Esophagus squamous epithelium (tissue), 5 donors: ENCODE measurements around the gene ARHGAP28. TPM values are rescaled to one million over a fixed set of nuclear protein-coding genes. Genes with fewer than 3 reads are reported as not detected.

Source experiments
- DNase-seq: peaks from one replicate; lab custom pipeline; 2025; lab: John Stamatoyannopoulos, UW
- H3K27ac ChIP-seq, 4 donors: fragments of 200-600 bp; sonication (generic); one replicate each; pipeline ENCODE4 v1.5.1; 2016 to 2019; ENCODE audit warnings: mild to moderate bottlenecking in 1 of 4
- H3K27me3 ChIP-seq, 4 donors: fragments of 200-600 bp; sonication (generic); 1 replicate in 3 of 4; 2 replicates in 1 of 4; pipeline versions ENCODE4 v1.5.1 to v1.6.0; 2017 to 2021; ENCODE audit warnings: antibody characterized with exemption in 1 of 4
- H3K36me3 ChIP-seq, 3 donors: fragments of 200-600 bp; sonication (generic); one replicate each; pipeline ENCODE4 v1.5.1; 2016 to 2019
- H3K4me1 ChIP-seq, 3 donors: fragments of 200-600 bp; sonication (generic); one replicate each; pipeline ENCODE4 v1.5.1; 2017 to 2019
- H3K4me3 ChIP-seq, 4 donors: fragments of 200-600 bp; sonication (generic); 1 replicate in 3 of 4; 2 replicates in 1 of 4; pipeline ENCODE4 v1.5.1; 2016 to 2019; ENCODE audit warnings: mild to moderate bottlenecking in 2 of 4, moderate library complexity in 1 of 4
- H3K9me3 ChIP-seq, 3 donors: fragments of 200-600 bp; sonication (generic); one replicate each; pipeline ENCODE4 v1.5.1; 2016 to 2019
- POLR2A ChIP-seq, 4 donors: fragments of 450-650 bp; IDR thresholded peaks; one replicate each; pipeline ENCODE4 v1.6.1; 2017; ENCODE audit warnings: antibody characterized with exemption in 4 of 4, mild to moderate bottlenecking in 4 of 4, moderate library complexity in 3 of 4
- WGBS, 2 donors: methylation state at CpG; one replicate each; pipeline ENCODE4 v1.1.5; 2018; 5-methylcytosine and 5-hydroxymethylcytosine counted together
- intact Hi-C: fragments of 100-400 bp; cut with DNase I; formaldehyde crosslinking; loops from one replicate; pipeline ENCODE4 v1.15.0; 2022
- total RNA-seq, 4 donors: library from RNA; depleted of rRNA; stranded (reverse); fragments of >200 nt; gene quantifications; one replicate each; pipeline ENCODE4 v1.1.0, GENCODE V29; 2016
- TF ChIP-seq, protein P1 (sequence below), 6 experiments: fragments of 450-650 bp in 4 of 6; fragments of 200-600 bp in 2 of 6; sonication (generic) in 2 of 6; IDR thresholded peaks; one replicate each; pipeline ENCODE4 v1.5.1; 2016 to 2019; ENCODE audit warnings: antibody characterized with exemption in 6 of 6, mild to moderate bottlenecking in 4 of 6, moderate library complexity in 4 of 6
- donor health status: DM: yes; HTN: yes; CAD: no.

The ARHGAP28 gene
- total RNA-seq, 4 donors from 2014 or later, result 1.2 to 4.8 (median 3.4) TPM

DNA sequence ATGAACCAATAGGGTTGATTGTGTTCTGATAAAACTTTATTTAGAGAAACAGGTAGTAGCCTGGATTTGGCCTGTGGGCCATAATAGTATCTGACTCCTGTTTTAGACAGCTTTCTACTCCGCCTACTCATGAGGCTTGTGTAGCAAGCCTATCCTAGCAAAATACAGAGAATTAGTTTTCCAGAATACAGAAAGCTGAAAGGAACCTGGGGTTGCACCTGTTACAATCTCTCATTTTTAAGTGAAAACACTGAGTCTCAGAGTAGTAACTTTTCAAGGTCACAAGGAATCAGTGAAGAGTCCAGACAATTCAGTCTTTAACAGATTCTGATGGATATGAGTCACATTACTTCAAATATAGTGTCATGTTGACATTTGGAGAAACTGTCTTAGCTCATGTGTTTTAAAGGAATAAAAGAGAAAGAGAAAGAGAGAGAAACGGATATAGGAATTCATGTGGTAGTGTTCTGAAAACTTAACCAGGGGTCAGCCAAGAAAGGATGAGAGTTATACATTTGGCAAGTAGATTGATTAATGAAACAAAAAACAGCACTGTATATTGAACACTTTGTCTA lies 17.0 kb downstream of the ARHGAP28 start:
- TF ChIP-seq, protein P1, sequence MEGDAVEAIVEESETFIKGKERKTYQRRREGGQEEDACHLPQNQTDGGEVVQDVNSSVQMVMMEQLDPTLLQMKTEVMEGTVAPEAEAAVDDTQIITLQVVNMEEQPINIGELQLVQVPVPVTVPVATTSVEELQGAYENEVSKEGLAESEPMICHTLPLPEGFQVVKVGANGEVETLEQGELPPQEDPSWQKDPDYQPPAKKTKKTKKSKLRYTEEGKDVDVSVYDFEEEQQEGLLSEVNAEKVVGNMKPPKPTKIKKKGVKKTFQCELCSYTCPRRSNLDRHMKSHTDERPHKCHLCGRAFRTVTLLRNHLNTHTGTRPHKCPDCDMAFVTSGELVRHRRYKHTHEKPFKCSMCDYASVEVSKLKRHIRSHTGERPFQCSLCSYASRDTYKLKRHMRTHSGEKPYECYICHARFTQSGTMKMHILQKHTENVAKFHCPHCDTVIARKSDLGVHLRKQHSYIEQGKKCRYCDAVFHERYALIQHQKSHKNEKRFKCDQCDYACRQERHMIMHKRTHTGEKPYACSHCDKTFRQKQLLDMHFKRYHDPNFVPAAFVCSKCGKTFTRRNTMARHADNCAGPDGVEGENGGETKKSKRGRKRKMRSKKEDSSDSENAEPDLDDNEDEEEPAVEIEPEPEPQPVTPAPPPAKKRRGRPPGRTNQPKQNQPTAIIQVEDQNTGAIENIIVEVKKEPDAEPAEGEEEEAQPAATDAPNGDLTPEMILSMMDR (IDR thresholded peaks at IDR 0.05), result no peak
- no peak for TF ChIP-seq POLR2A (IDR thresholded peaks at IDR 0.05)
- Histone ChIP-seq H3K36me3 (no peaks in the 10 kb centered on the region), H3K9me3 (no peaks in the 10 kb centered on the region), H3K4me1 (peaks cover 0 to 22% (median 6%) of the 10 kb centered on the region in 3 donors), H3K27me3 (no peaks in the 10 kb centered on the region), H3K27ac (no peak overlapping the region), H3K4me3 (no peak overlapping the region)
- DNase-seq, result no peak
- intact Hi-C loops, result no loop called here
- WGBS, 2 donors, result 71 to 73% methylated on average over 2 of the region's 2 CpGs

DNA sequence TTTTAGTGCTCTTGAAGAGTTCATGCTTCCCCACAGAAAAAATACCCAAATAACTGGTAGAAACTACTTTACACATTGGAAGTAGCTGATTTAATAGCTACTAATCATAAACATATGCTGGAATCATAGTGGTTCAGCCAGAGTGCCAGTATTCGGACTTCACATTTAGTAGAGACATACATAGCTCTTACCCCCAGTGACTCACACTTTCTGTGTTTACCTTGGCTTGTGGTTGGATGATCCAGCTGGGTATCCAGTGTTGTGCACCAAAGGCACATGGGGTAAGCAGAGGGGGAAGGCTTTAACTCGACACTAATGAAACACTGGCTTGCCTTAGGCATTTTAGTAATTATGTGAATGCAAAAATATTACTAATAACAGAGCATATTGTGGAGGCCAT lies 18.1 kb downstream of the ARHGAP28 start:
- 18 to 30% methylated on average over 2 of the region's 2 CpGs for WGBS, 2 donors
- no peak for DNase-seq
- Histone ChIP-seq H3K4me1 (peaks cover 0 to 18% (median 3%) of the 10 kb centered on the region in 3 donors), H3K27me3 (no peaks in the 10 kb centered on the region), H3K36me3 (no peaks in the 10 kb centered on the region), H3K9me3 (no peaks in the 10 kb centered on the region), H3K4me3 (no peak overlapping the region), H3K27ac (peak overlapping the region in 1 of 4 donors; percentile 23)
- intact Hi-C loops, result no loop called here
- TF ChIP-seq, protein P1 (IDR thresholded peaks at IDR 0.05), result no peak
- TF ChIP-seq POLR2A (IDR thresholded peaks at IDR 0.05), result no peak

DNA sequence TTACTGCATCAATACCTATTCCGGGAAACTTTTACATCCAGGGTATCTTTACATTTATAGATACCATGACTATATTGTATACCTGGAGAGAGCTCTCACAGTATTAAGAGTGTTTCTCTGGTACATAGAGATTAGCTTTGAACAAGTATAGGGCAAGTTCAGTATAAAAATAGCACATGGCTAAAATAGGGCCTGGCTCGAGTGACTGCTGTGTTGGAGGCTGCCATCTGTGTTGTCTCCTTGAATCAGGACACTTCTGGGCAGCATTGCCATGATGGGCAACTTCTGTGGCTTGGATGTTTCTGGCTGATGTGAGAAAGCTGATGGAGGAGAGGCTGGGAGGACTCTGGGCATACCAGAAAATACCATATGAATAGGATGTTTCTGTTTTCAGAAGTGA lies 18.7 kb downstream of the ARHGAP28 start:
- H3K4me1 ChIP-seq, result peaks cover 0 to 19% (median 3%) of the 10 kb centered on the region in 3 donors

DNA sequence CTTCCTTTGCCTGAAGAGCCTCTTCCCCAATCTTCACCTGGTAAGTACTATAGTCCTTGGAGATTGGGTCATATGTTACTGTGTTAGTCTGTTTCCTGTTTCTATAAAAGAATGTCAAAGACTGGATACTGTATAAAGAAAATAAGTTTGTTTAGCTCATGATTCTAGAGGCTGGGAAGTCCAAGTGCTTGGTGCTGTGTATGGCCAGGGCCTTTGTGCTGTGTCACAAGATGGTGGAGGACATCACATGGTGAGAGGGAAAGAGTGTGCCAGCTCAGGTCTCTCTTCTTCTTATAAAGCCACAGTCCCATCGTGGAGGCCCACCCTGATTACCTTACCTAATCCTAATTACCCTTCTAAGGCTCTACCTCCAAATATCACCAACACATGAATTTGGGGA lies 20.9 kb downstream of the ARHGAP28 start:
- Histone ChIP-seq H3K9me3 (no peaks in the 10 kb centered on the region), H3K27me3 (no peaks in the 10 kb centered on the region), H3K36me3 (no peaks in the 10 kb centered on the region), H3K27ac (peak overlapping the region in 1 of 4 donors; percentile 7), H3K4me3 (no peak overlapping the region), H3K4me1 (peaks cover 0 to 19% (median 3%) of the 10 kb centered on the region in 3 donors)
- TF ChIP-seq, protein P1 (IDR thresholded peaks at IDR 0.05), result no peak
- no peak for TF ChIP-seq POLR2A (IDR thresholded peaks at IDR 0.05)
- intact Hi-C loops, result no loop called here
- 71 to 80% methylated on average over 1 of the region's 1 CpG for WGBS, 2 donors
- DNase-seq, result no peak

More for the DNA sequence above, 18.7 kb downstream of the ARHGAP28 start:
- H3K27ac ChIP-seq, result peak overlapping the region in 2 of 4 donors; percentile 4 to 23
- TF ChIP-seq POLR2A (IDR thresholded peaks at IDR 0.05), result no peak
- TF ChIP-seq, protein P1 (IDR thresholded peaks at IDR 0.05), result no peak
- 64 to 85% methylated on average over 2 of the region's 2 CpGs for WGBS, 2 donors
- H3K27me3 ChIP-seq, result no peaks in the 10 kb centered on the region
- H3K9me3 ChIP-seq, result no peaks in the 10 kb centered on the region
- H3K36me3 ChIP-seq, result no peaks in the 10 kb centered on the region
- intact Hi-C loops, result no loop called here
- no peak for DNase-seq
- no peak overlapping the region for H3K4me3 ChIP-seq

DNA sequence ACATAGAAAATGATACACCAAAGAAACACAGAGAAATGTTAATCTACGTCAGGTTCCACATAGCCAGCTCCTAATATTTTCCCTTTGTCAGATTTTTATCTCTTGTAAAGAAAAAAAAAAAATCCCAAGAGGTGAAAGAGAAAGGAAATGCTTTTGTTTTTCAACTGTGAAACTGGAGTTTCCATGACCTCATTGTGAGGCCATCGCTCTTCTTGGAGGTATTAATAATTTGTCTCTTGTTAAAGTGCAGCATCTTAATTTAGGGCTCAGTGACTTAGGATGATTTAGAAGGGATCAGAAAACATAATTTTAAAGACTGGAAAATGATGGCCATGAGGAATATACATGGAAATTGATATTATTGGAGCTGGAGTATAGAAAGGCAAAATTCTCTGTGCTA lies 21.7 kb downstream of the ARHGAP28 start:
- H3K27ac ChIP-seq, result peak overlapping the region in 3 of 4 donors; percentile 11 to 73 (median 54)
- no peaks in the 10 kb centered on the region for H3K27me3 ChIP-seq
- 65 to 79% methylated on average over 2 of the region's 2 CpGs for WGBS, 2 donors
- H3K4me1 ChIP-seq, result peaks cover 0 to 17% (median 3%) of the 10 kb centered on the region in 3 donors
- H3K9me3 ChIP-seq, result no peaks in the 10 kb centered on the region
- H3K36me3 ChIP-seq, result no peaks in the 10 kb centered on the region
- no peak for DNase-seq
- intact Hi-C loops, result no loop called here
- no peak for TF ChIP-seq POLR2A (IDR thresholded peaks at IDR 0.05)
- TF ChIP-seq, protein P1 (IDR thresholded peaks at IDR 0.05), result no peak
- no peak overlapping the region for H3K4me3 ChIP-seq
